Lung (tissue), 12 donors: ENCODE results near the gene MAPKAP1. TPM values are rescaled to one million over a fixed set of nuclear protein-coding genes. Genes with fewer than 3 reads are reported as not detected.

Experiments
- ATAC-seq: fragments of 200-7000 bp; cut with Tn5 transposase; one replicate; pipeline ENCODE4 v1.9.1; 2020; ENCODE audit warnings: moderate number of reproducible peaks; ENCODE audit not compliant: insufficient read depth, low FRiP score
- DNase-seq, 3 donors: peaks; one replicate each; pipeline ENCODE4 v3.0.0-alpha.2; 2013 to 2017
- H3K27ac ChIP-seq, 2 donors: one replicate each; pipeline ENCODE4 v1.5.1; 2013; ENCODE audit warnings: mild to moderate bottlenecking in 2 of 2, moderate library complexity in 2 of 2, control low read depth in 1 of 2, inconsistent platforms in 1 of 2, low read depth in 1 of 2, low read length in 1 of 2
- H3K27me3 ChIP-seq, 3 donors: one replicate each; pipeline ENCODE4 v1.5.1; 2013; ENCODE audit warnings: low read length in 2 of 3; ENCODE audit not compliant: control insufficient read depth in 3 of 3, insufficient read depth in 3 of 3
- H3K36me3 ChIP-seq, 4 donors: one replicate each; pipeline ENCODE4 v1.5.1; 2013; ENCODE audit warnings: low read length in 4 of 4, mild to moderate bottlenecking in 1 of 4, moderate library complexity in 1 of 4; ENCODE audit not compliant: control insufficient read depth in 4 of 4, insufficient read depth in 4 of 4
- H3K4me1 ChIP-seq, 5 donors: one replicate each; pipeline ENCODE4 v1.5.1; 2013; ENCODE audit warnings: low read length in 5 of 5, mild to moderate bottlenecking in 2 of 5, moderate library complexity in 1 of 5; ENCODE audit not compliant: control insufficient read depth in 5 of 5, insufficient read depth in 5 of 5
- H3K4me3 ChIP-seq: one replicate; pipeline ENCODE4 v1.5.1; 2013; ENCODE audit warnings: mild to moderate bottlenecking, control low read depth, moderate library complexity
- H3K9ac ChIP-seq, 2 donors: one replicate each; pipeline ENCODE4 v1.5.1; 2013; ENCODE audit warnings: low read length in 2 of 2, control low read depth in 1 of 2; ENCODE audit not compliant: insufficient read depth in 1 of 2
- H3K9me3 ChIP-seq, 4 donors: one replicate each; pipeline ENCODE4 v1.5.1; 2013; ENCODE audit warnings: low read length in 3 of 4, mild to moderate bottlenecking in 1 of 4, moderate library complexity in 1 of 4; ENCODE audit not compliant: control insufficient read depth in 4 of 4, insufficient read depth in 3 of 4
- WGBS, 2 donors: extraction: QIAGEN DNeasy Blood & Tissue Kit; methylation state at CpG; one replicate each; pipeline ENCODE4 v1.1.7; 2013; 5-methylcytosine and 5-hydroxymethylcytosine counted together
- polyA plus RNA-seq, 2 donors: library from polyadenylated mRNA; stranded (reverse); fragments of 200-250 nt; gene quantifications; one replicate each; pipeline ENCODE4 v1.2.1, GENCODE V29; 2013
- total RNA-seq, 2 donors: library from RNA; depleted of rRNA in 1 of 2; stranded (reverse); fragments of >200 nt in 1 of 2; gene quantifications; one replicate each; pipeline ENCODE4 v1.2.1, GENCODE V29; 2014 to 2021
- TF ChIP-seq, protein P1 (sequence below): IDR thresholded peaks from 2 replicates; pipeline ENCODE4 v1.5.1; 2012; ENCODE audit warnings: mild to moderate bottlenecking; ENCODE audit errors: control extremely low read depth, extremely low read depth
- donor health status: control.
- donor health status: control.
- donor health status: Bipolar disorder and iron deficiency.
- donor health status: healthy.
- donor health status: DM: yes; HTN: yes; CAD: no.

Gene MAPKAP1
- total and polyA plus RNA-seq, 4 donors = 53.0 to 83.3 (median 66.7) TPM

DNA sequence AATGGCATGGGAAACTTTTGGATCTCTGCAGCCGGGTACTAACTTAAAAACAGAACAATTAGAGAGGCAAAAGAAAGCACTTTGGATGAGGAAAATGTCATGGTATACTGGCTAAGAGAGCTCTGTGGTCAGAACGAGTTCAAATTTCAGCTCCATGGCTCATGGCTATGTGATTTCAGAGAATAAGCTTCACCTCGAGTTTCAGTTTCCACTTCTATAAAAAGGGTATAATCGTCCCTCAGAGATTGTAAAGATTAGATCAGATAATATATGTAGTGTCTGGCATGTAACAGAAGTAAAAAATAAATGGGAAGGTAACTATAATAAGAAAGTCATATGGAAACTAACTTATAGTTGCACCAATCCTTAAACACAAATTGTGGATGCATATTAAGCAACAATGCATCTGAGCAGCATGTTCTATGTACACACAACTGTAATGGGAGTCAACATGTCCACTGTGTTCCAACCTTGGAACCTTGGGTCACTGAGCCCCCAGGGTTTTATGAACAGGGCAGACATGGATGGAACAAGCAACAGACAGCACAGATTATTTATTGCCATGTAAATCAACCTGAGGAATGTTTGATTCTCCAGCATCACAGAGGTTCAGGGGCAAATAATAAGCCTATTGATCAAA, 145.4 kb downstream of the MAPKAP1 start:
- Histone ChIP-seq H3K4me1 (peaks cover 0 to 3% (median 0%) of the 10 kb centered on the region in 5 donors), H3K27me3 (no peaks in the 10 kb centered on the region), H3K36me3 (peaks cover 0 to 2% (median 0%) of the 10 kb centered on the region in 4 donors), H3K9ac (no peak overlapping the region), H3K9me3 (no peaks in the 10 kb centered on the region), H3K27ac (no peak overlapping the region), H3K4me3 (no peak overlapping the region)
- ATAC-seq (no peak), DNase-seq (no peak)
- WGBS, 2 donors = 59 to 66% methylated on average over 4 of the region's 4 CpGs
- TF ChIP-seq, protein P1, sequence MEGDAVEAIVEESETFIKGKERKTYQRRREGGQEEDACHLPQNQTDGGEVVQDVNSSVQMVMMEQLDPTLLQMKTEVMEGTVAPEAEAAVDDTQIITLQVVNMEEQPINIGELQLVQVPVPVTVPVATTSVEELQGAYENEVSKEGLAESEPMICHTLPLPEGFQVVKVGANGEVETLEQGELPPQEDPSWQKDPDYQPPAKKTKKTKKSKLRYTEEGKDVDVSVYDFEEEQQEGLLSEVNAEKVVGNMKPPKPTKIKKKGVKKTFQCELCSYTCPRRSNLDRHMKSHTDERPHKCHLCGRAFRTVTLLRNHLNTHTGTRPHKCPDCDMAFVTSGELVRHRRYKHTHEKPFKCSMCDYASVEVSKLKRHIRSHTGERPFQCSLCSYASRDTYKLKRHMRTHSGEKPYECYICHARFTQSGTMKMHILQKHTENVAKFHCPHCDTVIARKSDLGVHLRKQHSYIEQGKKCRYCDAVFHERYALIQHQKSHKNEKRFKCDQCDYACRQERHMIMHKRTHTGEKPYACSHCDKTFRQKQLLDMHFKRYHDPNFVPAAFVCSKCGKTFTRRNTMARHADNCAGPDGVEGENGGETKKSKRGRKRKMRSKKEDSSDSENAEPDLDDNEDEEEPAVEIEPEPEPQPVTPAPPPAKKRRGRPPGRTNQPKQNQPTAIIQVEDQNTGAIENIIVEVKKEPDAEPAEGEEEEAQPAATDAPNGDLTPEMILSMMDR = no peak

GRCh38 chr9:125559894-125560293, 147.1 kb downstream of the MAPKAP1 start:
- no peak overlapping the region for H3K9ac ChIP-seq
- H3K36me3 ChIP-seq = peaks cover 0 to 3% (median 0%) of the 10 kb centered on the region in 4 donors
- TF ChIP-seq, protein P1 = no peak
- no peak overlapping the region for H3K4me3 ChIP-seq
- DNase-seq = no peak
- no peaks in the 10 kb centered on the region for H3K9me3 ChIP-seq
- H3K27ac ChIP-seq = no peak overlapping the region
- peaks cover 0 to 15% (median 2%) of the 10 kb centered on the region in 5 donors for H3K4me1 ChIP-seq
- no peaks in the 10 kb centered on the region for H3K27me3 ChIP-seq
- WGBS, 2 donors = 80 to 90% methylated on average over 2 of the region's 2 CpGs
- no peak for ATAC-seq

DNA sequence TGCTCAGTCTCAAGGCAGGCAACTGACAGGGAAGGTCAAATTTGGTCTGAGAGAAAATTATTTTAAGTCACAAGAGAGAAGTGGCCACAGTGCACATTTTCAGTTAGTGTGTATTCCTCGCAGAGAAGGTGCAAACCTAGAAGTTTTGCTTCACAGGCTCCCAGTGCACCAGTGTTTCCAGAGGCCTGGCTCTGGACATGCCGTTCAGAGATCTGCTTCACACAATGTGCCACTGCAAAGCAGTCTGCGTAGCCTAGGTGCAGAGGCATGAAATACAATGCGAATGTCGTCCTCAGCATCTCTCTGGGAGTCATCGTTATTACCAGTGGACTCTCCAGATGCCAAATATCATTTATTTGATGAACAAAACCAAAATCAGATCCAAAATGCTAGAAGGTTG, 147.8 kb downstream of the MAPKAP1 start:
- Histone ChIP-seq H3K4me1 (peaks cover 0 to 22% (median 2%) of the 10 kb centered on the region in 5 donors), H3K36me3 (peaks cover 0 to 3% (median 0%) of the 10 kb centered on the region in 4 donors), H3K9me3 (no peaks in the 10 kb centered on the region), H3K27me3 (no peaks in the 10 kb centered on the region), H3K27ac (no peak overlapping the region), H3K9ac (no peak overlapping the region), H3K4me3 (no peak overlapping the region)
- WGBS, 2 donors = 92 to 94% methylated on average over 6 of the region's 6 CpGs
- DNase-seq = no peak
- ATAC-seq = no peak
- TF ChIP-seq, protein P1 = no peak
